Colonic mucosa (tissue), 4 donors: ENCODE measurements around the gene LARGE1. TPM values are rescaled to one million over a fixed set of nuclear protein-coding genes. Genes with fewer than 3 reads are reported as not detected.

ENCODE experiments used
- DNase-seq: peaks from one replicate; pipeline ENCODE4 v3.0.0-alpha.2; 2020
- H3K27ac ChIP-seq: fragments of 200-600 bp; one replicate; pipeline ENCODE4 v1.8.0; 2021
- H3K27me3 ChIP-seq: fragments of 200-600 bp; one replicate; pipeline ENCODE4 v1.8.0; 2021
- H3K36me3 ChIP-seq: fragments of 200-600 bp; one replicate; pipeline ENCODE4 v1.8.0; 2021
- H3K4me1 ChIP-seq: fragments of 200-600 bp; one replicate; pipeline ENCODE4 v1.8.0; 2021; ENCODE audit warnings: mild to moderate bottlenecking
- H3K4me3 ChIP-seq: fragments of 200-600 bp; one replicate; pipeline ENCODE4 v1.8.0; 2021
- H3K9ac ChIP-seq, 2 donors: one replicate each; pipeline ENCODE4 v1.7.0; 2013; ENCODE audit warnings: control low read depth in 2 of 2, low read depth in 2 of 2, low read length in 2 of 2
- H3K9me3 ChIP-seq: fragments of 200-600 bp; one replicate; pipeline ENCODE4 v1.8.0; 2021
- intact Hi-C: fragments of 100-400 bp; cut with DNase I; formaldehyde crosslinking; loops from one replicate; pipeline ENCODE4 v1.14.1; 2022
- total RNA-seq, 2 donors: library from RNA; stranded (reverse); fragmentation: NEBNext Ultra II Directional in 1 of 2; extraction: Animal tissue kit (Norgen Biotek cat#: 25700) in 1 of 2; gene quantifications; one replicate each; pipeline ENCODE4 v1.2.1, GENCODE V29; 2021
- TF ChIP-seq, protein P1 (sequence below): fragments of 200-600 bp; IDR thresholded peaks from one replicate; pipeline ENCODE4 v1.8.0; 2022; ENCODE audit warnings: antibody characterized with exemption, mild to moderate bottlenecking
- donor health status: healthy.
- donor health status: DM: no; HTN: no; CAD: no.
- donor health status: DM: no; HTN: no; CAD: no.

LARGE1 gene
- total RNA-seq, 2 donors from 2014 or later: 45.2 to 46.5 TPM

DNA sequence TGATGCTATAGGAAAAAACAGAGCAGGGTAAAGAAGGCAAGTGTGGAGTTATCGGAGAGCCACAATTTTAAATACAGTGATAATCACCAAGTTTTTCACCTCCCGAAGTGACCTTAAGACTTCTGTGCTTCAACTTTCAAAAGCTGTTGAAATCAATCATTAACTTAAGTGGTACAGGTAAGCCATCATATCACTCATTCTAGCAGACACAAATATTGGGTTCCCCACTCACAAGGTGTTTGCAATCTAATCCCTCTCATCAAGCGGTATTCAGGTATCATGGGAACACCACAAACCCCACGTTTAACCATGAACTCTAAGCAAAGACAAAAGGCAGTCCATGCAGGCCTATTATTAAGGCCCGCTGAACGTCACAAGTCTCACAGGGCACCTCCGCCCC lies 26.8 kb downstream of the LARGE1 start:
- Histone ChIP-seq H3K27me3 (no peaks in the 10 kb centered on the region), H3K27ac (no peak overlapping the region), H3K4me1 (no peaks in the 10 kb centered on the region), H3K36me3 (no peaks in the 10 kb centered on the region), H3K9ac (no peak overlapping the region), H3K4me3 (no peak overlapping the region), H3K9me3 (no peaks in the 10 kb centered on the region)
- TF ChIP-seq, protein P1, sequence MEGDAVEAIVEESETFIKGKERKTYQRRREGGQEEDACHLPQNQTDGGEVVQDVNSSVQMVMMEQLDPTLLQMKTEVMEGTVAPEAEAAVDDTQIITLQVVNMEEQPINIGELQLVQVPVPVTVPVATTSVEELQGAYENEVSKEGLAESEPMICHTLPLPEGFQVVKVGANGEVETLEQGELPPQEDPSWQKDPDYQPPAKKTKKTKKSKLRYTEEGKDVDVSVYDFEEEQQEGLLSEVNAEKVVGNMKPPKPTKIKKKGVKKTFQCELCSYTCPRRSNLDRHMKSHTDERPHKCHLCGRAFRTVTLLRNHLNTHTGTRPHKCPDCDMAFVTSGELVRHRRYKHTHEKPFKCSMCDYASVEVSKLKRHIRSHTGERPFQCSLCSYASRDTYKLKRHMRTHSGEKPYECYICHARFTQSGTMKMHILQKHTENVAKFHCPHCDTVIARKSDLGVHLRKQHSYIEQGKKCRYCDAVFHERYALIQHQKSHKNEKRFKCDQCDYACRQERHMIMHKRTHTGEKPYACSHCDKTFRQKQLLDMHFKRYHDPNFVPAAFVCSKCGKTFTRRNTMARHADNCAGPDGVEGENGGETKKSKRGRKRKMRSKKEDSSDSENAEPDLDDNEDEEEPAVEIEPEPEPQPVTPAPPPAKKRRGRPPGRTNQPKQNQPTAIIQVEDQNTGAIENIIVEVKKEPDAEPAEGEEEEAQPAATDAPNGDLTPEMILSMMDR: no peak
- DNase-seq: no peak
- intact Hi-C loops: no loop called here

DNA sequence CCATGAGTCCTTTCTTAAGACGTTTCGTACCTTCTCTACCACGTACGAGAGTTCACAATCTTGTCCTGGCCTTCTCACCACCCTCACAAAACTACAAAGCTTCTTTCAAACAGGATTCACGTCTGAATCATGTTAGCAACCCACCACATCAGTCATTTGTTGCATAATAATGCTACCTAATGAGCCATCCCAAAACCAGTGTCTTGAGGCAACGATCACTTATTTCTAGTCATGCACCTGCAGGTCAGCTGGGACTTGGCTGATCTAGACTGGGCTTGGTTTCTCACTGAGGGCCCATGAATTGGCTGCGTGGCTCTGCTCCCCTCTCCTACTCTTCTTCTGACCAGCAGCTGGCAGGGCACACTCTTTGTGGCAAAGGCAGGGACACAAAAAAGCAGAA lies 28.3 kb downstream of the LARGE1 start:
- Histone ChIP-seq H3K36me3 (no peaks in the 10 kb centered on the region), H3K9ac (no peak overlapping the region), H3K4me3 (no peak overlapping the region), H3K4me1 (no peaks in the 10 kb centered on the region), H3K27ac (no peak overlapping the region), H3K27me3 (no peaks in the 10 kb centered on the region), H3K9me3 (no peaks in the 10 kb centered on the region)
- TF ChIP-seq, protein P1: no peak
- intact Hi-C loops: no loop called here
- no peak for DNase-seq

DNA sequence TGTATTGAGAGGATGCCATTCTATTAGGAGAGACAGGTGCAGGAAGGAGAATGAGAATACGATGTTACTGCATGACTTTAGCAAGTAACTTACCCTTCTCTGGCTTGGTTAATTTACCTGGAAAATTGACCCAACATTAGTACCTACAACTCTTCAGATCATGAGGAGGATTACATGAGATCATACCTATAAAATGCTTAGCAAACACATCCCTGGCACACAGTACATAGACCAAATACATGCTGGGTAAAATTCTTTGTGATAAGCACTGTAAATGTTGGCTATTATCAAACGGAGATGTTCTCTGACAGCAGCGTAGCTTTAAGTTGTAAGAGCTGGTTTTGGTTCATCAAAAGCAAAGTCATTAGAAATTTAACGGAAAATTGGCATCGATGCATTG lies 28.8 kb downstream of the LARGE1 start:
- H3K36me3 ChIP-seq: no peaks in the 10 kb centered on the region
- no peak for DNase-seq
- H3K4me3 ChIP-seq: no peak overlapping the region
- H3K4me1 ChIP-seq: no peaks in the 10 kb centered on the region
- H3K9ac ChIP-seq: no peak overlapping the region
- H3K27ac ChIP-seq: no peak overlapping the region
- H3K9me3 ChIP-seq: no peaks in the 10 kb centered on the region
- intact Hi-C loops: no loop called here
- TF ChIP-seq, protein P1: no peak
- H3K27me3 ChIP-seq: no peaks in the 10 kb centered on the region

DNA sequence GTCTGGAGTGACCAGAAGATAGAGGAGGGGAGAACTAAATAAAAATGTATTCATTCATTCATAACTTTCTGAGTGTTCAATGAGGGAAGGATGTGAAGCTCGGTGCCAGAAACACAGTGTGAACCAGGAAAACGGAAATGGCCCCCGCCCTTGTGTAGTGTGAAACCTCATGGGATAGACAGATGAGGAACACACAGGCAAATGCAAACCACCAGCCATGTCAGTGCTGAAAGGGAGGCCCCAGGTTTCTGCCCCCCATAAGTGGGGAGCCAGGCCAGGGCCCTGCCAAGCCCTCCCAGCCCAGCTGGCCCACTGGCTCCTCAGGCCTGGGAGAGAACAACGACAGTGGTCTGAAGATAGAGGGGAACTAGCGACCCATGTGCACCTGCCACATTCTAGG lies 30.5 kb downstream of the LARGE1 start:
- intact Hi-C loops: no loop called here
- Histone ChIP-seq H3K36me3 (no peaks in the 10 kb centered on the region), H3K27ac (no peak overlapping the region), H3K9me3 (no peaks in the 10 kb centered on the region), H3K27me3 (no peaks in the 10 kb centered on the region), H3K4me3 (no peak overlapping the region), H3K9ac (no peak overlapping the region), H3K4me1 (no peaks in the 10 kb centered on the region)
- DNase-seq: no peak
- TF ChIP-seq, protein P1: no peak

DNA sequence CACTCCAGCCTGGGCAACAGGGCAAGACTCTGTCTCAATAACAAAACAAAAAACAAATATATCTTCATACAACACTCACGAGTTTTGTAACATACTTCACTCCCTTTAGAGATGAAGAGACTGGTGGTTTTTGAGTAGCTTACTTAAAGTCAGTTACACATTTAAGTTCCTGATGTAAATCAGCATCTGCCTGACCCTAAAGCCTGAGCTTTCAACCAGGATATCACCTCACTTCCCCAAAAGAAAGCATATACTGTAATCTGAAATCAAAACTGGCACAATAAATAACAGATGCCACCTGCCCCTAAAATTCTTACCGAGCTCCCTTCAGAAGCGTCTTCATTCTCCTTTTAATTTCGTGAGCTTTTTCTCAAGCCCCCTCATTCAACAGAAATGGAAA lies 31.5 kb downstream of the LARGE1 start:
- H3K4me1 ChIP-seq: no peaks in the 10 kb centered on the region
- intact Hi-C loops: no loop called here

More for the DNA sequence above, 31.5 kb downstream of the LARGE1 start:
- H3K27me3 ChIP-seq: no peaks in the 10 kb centered on the region
- TF ChIP-seq, protein P1: no peak
- H3K36me3 ChIP-seq: no peaks in the 10 kb centered on the region
- H3K4me3 ChIP-seq: no peak overlapping the region
- no peak overlapping the region for H3K27ac ChIP-seq
- H3K9me3 ChIP-seq: no peaks in the 10 kb centered on the region
- DNase-seq: no peak
- H3K9ac ChIP-seq: no peak overlapping the region
